Measurements from ENCODE around the gene USP28.

USP28 gene

GRCh38 chr11:113874096-113874495 lies 1.3 kb downstream of the USP28 start:
- H3K4me3 ChIP-seq (ENCODE audit: low read depth, low read length) = peak overlapping the region; percentile 75
- DNase-seq (ENCODE audit: low read depth, low spot score) = no peak
- POLR2A ChIA-PET = no interaction called here
- CTCF ChIA-PET = interaction anchor here (0.7 to 2.9 kb wide), 4 partner anchors 10 to 387 kb away, joined by 3 to 11 read pairs (median 4); no protein-coding TSS in a partner anchor
- TF ChIP-seq CTCF (IDR thresholded peaks at IDR 0.05; ENCODE audit: insufficient read depth, low read length, missing control alignments) = no peak

GRCh38 chr11:113873236-113873626 lies 2.1 kb downstream of the USP28 start:
- no peak for DNase-seq (ENCODE audit: low read depth, low spot score)
- no peak overlapping the region for H3K4me3 ChIP-seq (ENCODE audit: low read depth, low read length)
- no peak for TF ChIP-seq CTCF (IDR thresholded peaks at IDR 0.05; ENCODE audit: insufficient read depth, low read length, missing control alignments)
- CTCF ChIA-PET = interaction anchor here (0.7 to 2.9 kb wide), 3 partner anchors 11 to 388 kb away, joined by 3 to 11 read pairs (median 4); no protein-coding TSS in a partner anchor
- POLR2A ChIA-PET = interaction anchor here (0.6 kb wide), 1 partner anchor 1369 kb away, joined by 3 read pairs; no protein-coding TSS in a partner anchor

- no peak overlapping the region for H3K4me3 ChIP-seq (ENCODE audit: low read depth, low read length)
- POLR2A ChIA-PET = no interaction called here
- no peak for DNase-seq (ENCODE audit: low read depth, low spot score)
- CTCF ChIA-PET = no interaction called here
- TF ChIP-seq CTCF (IDR thresholded peaks at IDR 0.05; ENCODE audit: insufficient read depth, low read length, missing control alignments) = no peak
Observed at GRCh38 chr11:113871336-113871735, 4.0 kb downstream of the USP28 start.

- DNase-seq (ENCODE audit: low read depth, low spot score) = no peak
- no peak overlapping the region for H3K4me3 ChIP-seq (ENCODE audit: low read depth, low read length)
- ChIA-PET POLR2A (no interaction called here), CTCF (no interaction called here)
- no peak for TF ChIP-seq CTCF (IDR thresholded peaks at IDR 0.05; ENCODE audit: insufficient read depth, low read length, missing control alignments)
Observed at GRCh38 chr11:113867843-113868503, 7.4 kb downstream of the USP28 start.

GRCh38 chr11:113865873-113866272 lies 9.5 kb downstream of the USP28 start:
- H3K4me3 ChIP-seq (ENCODE audit: low read depth, low read length) = no peak overlapping the region
- ChIA-PET CTCF (no interaction called here), POLR2A (no interaction called here)
- no peak for TF ChIP-seq CTCF (IDR thresholded peaks at IDR 0.05; ENCODE audit: insufficient read depth, low read length, missing control alignments)
- DNase-seq (ENCODE audit: low read depth, low spot score) = no peak

- H3K4me3 ChIP-seq (ENCODE audit: low read depth, low read length) = no peak overlapping the region
- no peak for DNase-seq (ENCODE audit: low read depth, low spot score)
- ChIA-PET CTCF (no interaction called here), POLR2A (no interaction called here)
- no peak for TF ChIP-seq CTCF (IDR thresholded peaks at IDR 0.05; ENCODE audit: insufficient read depth, low read length, missing control alignments)
Observed at GRCh38 chr11:113864410-113864809, 11.0 kb downstream of the USP28 start.
